A673 (cell line): Measurements from ENCODE around the gene HPN. TPM values are rescaled to one million over a fixed set of nuclear protein-coding genes. Genes with fewer than 3 reads are reported as not detected.

Experiments used
- BruUV-seq: library from RNA; stranded (reverse); fragments of 400-500 nt; replicated peaks from 2 replicates; lab custom pipeline; 2021; lab: Mats Ljungman, UMichigan
- CTCF ChIA-PET: fragments of 300-600 bp; sonication (Branson Sonifier 250); formaldehyde crosslinking; loops from one replicate; lab custom pipeline; 2022; ENCODE audit warnings: antibody characterized with exemption; lab: Charles Lee
- POLR2A ChIA-PET: fragments of 300-600 bp; sonication (Branson Sonifier 250); formaldehyde crosslinking; loops from one replicate; lab custom pipeline; 2022; ENCODE audit warnings: antibody characterized with exemption; ENCODE audit not compliant: low non-redundant PET; lab: Charles Lee
- DNase-seq: peaks from one replicate; pipeline ENCODE4 v3.0.0-alpha.2; 2015; ENCODE audit warnings: low spot score
- H3K27ac ChIP-seq: fragments of 200-600 bp; sonication (generic); 2 replicates; pipeline ENCODE4 v1.5.1; 2016; ENCODE audit warnings: mixed run types, low read depth, mild to moderate bottlenecking, mixed read lengths, antibody characterized with exemption, low read length; ENCODE audit not compliant: poor library complexity, severe bottlenecking
- H3K27me3 ChIP-seq: fragments of 200-600 bp; sonication (generic); replicated peaks from 2 replicates; pipeline ENCODE4 v1.6.1; 2017; ENCODE audit warnings: mixed run types, low read depth, mild to moderate bottlenecking, mixed read lengths, antibody characterized with exemption, low read length; ENCODE audit not compliant: insufficient read depth, poor library complexity
- H3K36me3 ChIP-seq: fragments of 200-600 bp; sonication (generic); 2 replicates; pipeline ENCODE4 v1.6.1; 2016; ENCODE audit warnings: mixed run types, mild to moderate bottlenecking, mixed read lengths, antibody characterized with exemption, low read length; ENCODE audit not compliant: insufficient read depth, poor library complexity, severe bottlenecking
- H3K4me1 ChIP-seq: fragments of 200-600 bp; sonication (generic); 2 replicates; pipeline ENCODE4 v1.6.1; 2017; ENCODE audit warnings: mixed run types, mild to moderate bottlenecking, mixed read lengths, antibody characterized with exemption, low read length; ENCODE audit not compliant: insufficient read depth, poor library complexity, severe bottlenecking
- H3K4me3 ChIP-seq: fragments of 200-600 bp; sonication (generic); 2 replicates; pipeline ENCODE4 v1.5.1; 2016; ENCODE audit warnings: low read depth, mixed run types, mild to moderate bottlenecking, mixed read lengths, low read length; ENCODE audit not compliant: poor library complexity, severe bottlenecking
- H3K9me3 ChIP-seq: fragments of 200-600 bp; sonication (generic); 2 replicates; pipeline ENCODE4 v1.6.1; 2016; ENCODE audit warnings: mixed run types, low read depth, mild to moderate bottlenecking, mixed read lengths, antibody characterized with exemption, low read length; ENCODE audit not compliant: poor library complexity, severe bottlenecking
- EZH2 ChIP-seq: fragments of 200-600 bp; sonication (generic); IDR thresholded peaks from 2 replicates; pipeline ENCODE4 v1.6.1; 2017; ENCODE audit warnings: borderline replicate concordance, low read depth, mild to moderate bottlenecking, mixed read lengths, antibody characterized with exemption, low read length; ENCODE audit not compliant: poor library complexity, severe bottlenecking
- intact Hi-C: fragments of 100-400 bp; cut with micrococcal nuclease; formaldehyde crosslinking; loops from one replicate; pipeline ENCODE4 v1.10.0; 2022; ENCODE audit not compliant: unreplicated experiment
- total RNA-seq: library from RNA; stranded (reverse); gene quantifications from 2 replicates; pipeline ENCODE4 v1.2.3, GENCODE V29; 2021
- TF ChIP-seq, protein P1 (sequence below): fragments of 300-800, 200-600 bp; sonication (generic); conservative IDR thresholded peaks from 2 replicates; pipeline ENCODE4 v1.5.1; 2017; ENCODE audit warnings: low read depth, mild to moderate bottlenecking, antibody characterized with exemption, low read length, moderate library complexity, mixed read lengths

HPN gene
- total RNA-seq, 1 experiment from 2014 or later: not detected

DNA sequence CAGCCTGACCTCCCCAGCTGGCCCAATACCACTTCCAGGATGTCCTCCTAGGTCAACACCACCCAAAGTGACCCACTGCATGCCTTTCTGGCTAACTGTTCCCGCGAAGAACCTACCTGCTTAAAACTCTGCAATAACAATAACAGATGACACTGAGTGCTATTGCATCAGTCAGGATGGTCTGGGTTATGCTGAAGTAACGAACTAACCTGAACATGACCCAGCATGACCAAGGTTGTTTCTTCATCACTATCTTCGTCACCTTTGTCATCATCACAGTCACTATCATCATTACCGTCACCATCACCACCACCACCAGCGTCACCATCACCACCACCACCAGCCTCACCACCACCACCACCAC, 63.5 kb downstream of the HPN start:
- intact Hi-C loops: no loop called here
- no peak for TF ChIP-seq EZH2
- TF ChIP-seq, protein P1, sequence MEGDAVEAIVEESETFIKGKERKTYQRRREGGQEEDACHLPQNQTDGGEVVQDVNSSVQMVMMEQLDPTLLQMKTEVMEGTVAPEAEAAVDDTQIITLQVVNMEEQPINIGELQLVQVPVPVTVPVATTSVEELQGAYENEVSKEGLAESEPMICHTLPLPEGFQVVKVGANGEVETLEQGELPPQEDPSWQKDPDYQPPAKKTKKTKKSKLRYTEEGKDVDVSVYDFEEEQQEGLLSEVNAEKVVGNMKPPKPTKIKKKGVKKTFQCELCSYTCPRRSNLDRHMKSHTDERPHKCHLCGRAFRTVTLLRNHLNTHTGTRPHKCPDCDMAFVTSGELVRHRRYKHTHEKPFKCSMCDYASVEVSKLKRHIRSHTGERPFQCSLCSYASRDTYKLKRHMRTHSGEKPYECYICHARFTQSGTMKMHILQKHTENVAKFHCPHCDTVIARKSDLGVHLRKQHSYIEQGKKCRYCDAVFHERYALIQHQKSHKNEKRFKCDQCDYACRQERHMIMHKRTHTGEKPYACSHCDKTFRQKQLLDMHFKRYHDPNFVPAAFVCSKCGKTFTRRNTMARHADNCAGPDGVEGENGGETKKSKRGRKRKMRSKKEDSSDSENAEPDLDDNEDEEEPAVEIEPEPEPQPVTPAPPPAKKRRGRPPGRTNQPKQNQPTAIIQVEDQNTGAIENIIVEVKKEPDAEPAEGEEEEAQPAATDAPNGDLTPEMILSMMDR: no peak

DNA sequence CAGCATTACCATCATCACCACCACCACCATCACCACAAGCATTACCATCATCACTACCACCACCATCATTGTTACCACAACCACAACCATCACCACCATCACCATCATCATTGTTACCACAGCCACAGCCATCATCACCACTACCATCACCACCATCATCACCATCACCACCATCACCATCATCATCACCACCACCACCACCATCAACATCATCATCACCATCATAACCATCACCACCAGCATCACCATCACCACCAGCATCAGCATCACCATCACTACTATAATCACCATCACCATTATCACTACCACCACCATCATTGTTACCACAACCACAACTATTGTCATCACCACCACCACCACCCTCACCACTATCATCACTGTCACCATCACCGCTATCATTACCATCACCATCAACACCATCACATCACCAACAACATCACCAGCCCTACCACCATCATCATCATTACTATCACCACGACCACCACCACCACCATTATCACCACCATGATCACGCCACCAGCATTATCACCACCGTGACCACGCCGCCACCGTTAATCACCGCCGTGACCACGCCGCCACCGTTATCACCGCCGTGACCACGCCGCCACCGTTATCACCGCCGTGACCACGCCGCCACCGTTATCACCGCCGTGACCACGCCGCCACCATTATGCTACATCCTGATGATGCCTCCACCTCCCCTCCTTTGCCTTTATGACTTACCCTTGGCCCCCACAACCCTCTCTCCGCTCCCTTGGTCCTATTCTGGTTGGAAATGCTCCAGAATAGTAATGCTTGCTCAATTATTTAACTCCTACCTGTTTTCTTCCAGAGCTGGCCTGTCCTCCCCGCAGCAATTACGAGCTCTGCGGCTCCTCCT, 64.1 kb downstream of the HPN start:
- Histone ChIP-seq H3K27me3 (no peaks in the 10 kb centered on the region), H3K4me3 (no peak overlapping the region), H3K36me3 (no peaks in the 10 kb centered on the region), H3K9me3 (no peaks in the 10 kb centered on the region), H3K4me1 (no peaks in the 10 kb centered on the region), H3K27ac (no peak overlapping the region)
- ChIA-PET CTCF (no interaction called here), POLR2A (no interaction called here)
- BruUV-seq: no TSS peak
- intact Hi-C loops: no loop called here
- no peak for DNase-seq
- TF ChIP-seq, protein P1: no peak
- TF ChIP-seq EZH2: no peak

More for the DNA sequence above, 63.5 kb downstream of the HPN start:
- Histone ChIP-seq H3K27me3 (no peaks in the 10 kb centered on the region), H3K27ac (no peak overlapping the region), H3K4me1 (no peaks in the 10 kb centered on the region), H3K9me3 (no peaks in the 10 kb centered on the region), H3K4me3 (no peak overlapping the region), H3K36me3 (no peaks in the 10 kb centered on the region)
- no peak for DNase-seq
- no TSS peak for BruUV-seq
- ChIA-PET POLR2A (no interaction called here), CTCF (no interaction called here)

DNA sequence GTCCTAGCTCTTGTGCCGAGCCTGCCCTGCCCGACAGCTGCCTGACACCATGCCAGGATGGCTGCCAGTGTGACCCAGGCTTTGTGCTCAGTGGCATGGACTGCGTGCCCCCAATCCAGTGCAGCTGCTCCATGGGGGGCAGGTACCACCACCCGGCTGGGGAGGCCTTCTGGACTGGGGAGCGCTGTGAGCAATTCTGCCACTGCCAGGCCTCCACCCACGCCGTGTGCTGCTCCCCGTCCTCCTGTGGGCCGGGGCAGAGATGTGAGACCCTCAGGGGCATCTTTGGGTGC, 64.7 kb downstream of the HPN start:
- Histone ChIP-seq H3K9me3 (no peaks in the 10 kb centered on the region), H3K4me3 (no peak overlapping the region), H3K36me3 (no peaks in the 10 kb centered on the region), H3K27ac (no peak overlapping the region), H3K27me3 (no peaks in the 10 kb centered on the region), H3K4me1 (no peaks in the 10 kb centered on the region)
- TF ChIP-seq, protein P1: no peak
- no peak for TF ChIP-seq EZH2
- intact Hi-C loops: no loop called here
- CTCF ChIA-PET: no interaction called here
- POLR2A ChIA-PET: no interaction called here
- BruUV-seq: no TSS peak
- no peak for DNase-seq
